SK-N-SH (cell line): ENCODE results near the gene KCNK5.

Experiments
- TEAD4 ChIP-seq: IDR thresholded peaks from 2 replicates; pipeline ENCODE4 v1.4.0; 2012; ENCODE audit warnings: mild to moderate bottlenecking, borderline replicate concordance; ENCODE audit not compliant: insufficient read depth
- TF ChIP-seq, protein P1 (sequence below): fragments of 200-600 bp; sonication (generic); IDR thresholded peaks from 2 replicates; pipeline ENCODE4 v1.6.1; 2017; ENCODE audit warnings: antibody characterized with exemption, mild to moderate bottlenecking, moderate library complexity

- TF ChIP-seq, protein P1, sequence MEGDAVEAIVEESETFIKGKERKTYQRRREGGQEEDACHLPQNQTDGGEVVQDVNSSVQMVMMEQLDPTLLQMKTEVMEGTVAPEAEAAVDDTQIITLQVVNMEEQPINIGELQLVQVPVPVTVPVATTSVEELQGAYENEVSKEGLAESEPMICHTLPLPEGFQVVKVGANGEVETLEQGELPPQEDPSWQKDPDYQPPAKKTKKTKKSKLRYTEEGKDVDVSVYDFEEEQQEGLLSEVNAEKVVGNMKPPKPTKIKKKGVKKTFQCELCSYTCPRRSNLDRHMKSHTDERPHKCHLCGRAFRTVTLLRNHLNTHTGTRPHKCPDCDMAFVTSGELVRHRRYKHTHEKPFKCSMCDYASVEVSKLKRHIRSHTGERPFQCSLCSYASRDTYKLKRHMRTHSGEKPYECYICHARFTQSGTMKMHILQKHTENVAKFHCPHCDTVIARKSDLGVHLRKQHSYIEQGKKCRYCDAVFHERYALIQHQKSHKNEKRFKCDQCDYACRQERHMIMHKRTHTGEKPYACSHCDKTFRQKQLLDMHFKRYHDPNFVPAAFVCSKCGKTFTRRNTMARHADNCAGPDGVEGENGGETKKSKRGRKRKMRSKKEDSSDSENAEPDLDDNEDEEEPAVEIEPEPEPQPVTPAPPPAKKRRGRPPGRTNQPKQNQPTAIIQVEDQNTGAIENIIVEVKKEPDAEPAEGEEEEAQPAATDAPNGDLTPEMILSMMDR = no peak
- TF ChIP-seq TEAD4 = no peak
Measured at GRCh38 chr6:39228111-39228971, 934 bp downstream of the KCNK5 start.
